Osteoblast (primary cell): Measurements from ENCODE around the gene KCNJ12. TPM values are rescaled to one million over a fixed set of nuclear protein-coding genes. Genes with fewer than 3 reads are reported as not detected.
"Not testable (repeated sequence)": the region's sequence is repeated elsewhere in the genome, so short reads cannot be mapped to it uniquely, and the experiment has no call there.

Experiments
- DNase-seq: peaks from one replicate; pipeline ENCODE4 v3.0.0; 2011; ENCODE audit warnings: low spot score, mixed read lengths; ENCODE audit not compliant: insufficient read length; ENCODE audit errors: missing footprints
- H2AFZ ChIP-seq: 2 replicates; pipeline ENCODE4 v1.6.0; 2011; ENCODE audit warnings: mild to moderate bottlenecking, low read length
- H3K27ac ChIP-seq: 2 replicates; pipeline ENCODE4 v1.5.1; 2011; ENCODE audit warnings: mild to moderate bottlenecking, low read depth, low read length, moderate library complexity
- H3K27me3 ChIP-seq: 2 replicates; pipeline ENCODE4 v1.6.0; 2012; ENCODE audit warnings: mild to moderate bottlenecking, control low read depth, inconsistent platforms, low read length, moderate library complexity; ENCODE audit not compliant: insufficient read depth
- H3K36me3 ChIP-seq: 2 replicates; pipeline ENCODE4 v1.5.1; 2011; ENCODE audit warnings: mild to moderate bottlenecking, low read length, control low read depth, moderate library complexity; ENCODE audit not compliant: insufficient read depth
- H3K4me1 ChIP-seq: 2 replicates; pipeline ENCODE4 v1.5.1; 2011; ENCODE audit warnings: mild to moderate bottlenecking, low read length, control low read depth, moderate library complexity; ENCODE audit not compliant: insufficient read depth
- H3K4me2 ChIP-seq: 2 replicates; pipeline ENCODE4 v1.6.0; 2011; ENCODE audit warnings: mild to moderate bottlenecking, low read length; ENCODE audit not compliant: insufficient read depth
- H3K4me3 ChIP-seq: fragments of 200-600 bp; sonication (generic); 3 replicates; pipeline ENCODE4 v1.5.1; 2012; ENCODE audit warnings: mild to moderate bottlenecking, low read length, inconsistent platforms; ENCODE audit not compliant: insufficient read depth
- H3K79me2 ChIP-seq: 2 replicates; pipeline ENCODE4 v1.6.0; 2012; ENCODE audit warnings: mild to moderate bottlenecking, low read length, control low read depth, inconsistent platforms; ENCODE audit not compliant: insufficient read depth
- H3K9me3 ChIP-seq: 2 replicates; pipeline ENCODE4 v1.5.1; 2011; ENCODE audit warnings: low read depth, low read length, control low read depth
- H4K20me1 ChIP-seq: 2 replicates; pipeline ENCODE4 v1.6.0; 2012; ENCODE audit warnings: mild to moderate bottlenecking, low read length, control low read depth; ENCODE audit not compliant: insufficient read depth
- total RNA-seq: library from RNA; depleted of rRNA; stranded (reverse); fragments of >200 nt; gene quantifications from 2 replicates; pipeline ENCODE4 v1.2.3, GENCODE V29; 2012

The KCNJ12 gene
- total RNA-seq, 1 donor, result under 0.01 TPM

- not testable (repeated sequence) for H3K36me3 ChIP-seq, H3K4me1 ChIP-seq, H3K79me2 ChIP-seq, H3K4me3 ChIP-seq, H3K27me3 ChIP-seq, H2AFZ ChIP-seq, H3K9me3 ChIP-seq, H3K4me2 ChIP-seq, DNase-seq, H3K27ac ChIP-seq, H4K20me1 ChIP-seq
Measured at GRCh38 chr17:21433971-21434370, 57.8 kb downstream of the KCNJ12 start.

GRCh38 chr17:21434976-21435375 lies 58.8 kb downstream of the KCNJ12 start:
- not testable (repeated sequence) for H4K20me1 ChIP-seq, H3K27ac ChIP-seq, H3K79me2 ChIP-seq, H3K4me2 ChIP-seq, H3K27me3 ChIP-seq, H3K4me3 ChIP-seq, H2AFZ ChIP-seq, H3K36me3 ChIP-seq, H3K4me1 ChIP-seq, DNase-seq, H3K9me3 ChIP-seq

- not testable (repeated sequence) for H2AFZ ChIP-seq, H3K79me2 ChIP-seq, H3K4me1 ChIP-seq, DNase-seq, H3K4me2 ChIP-seq, H3K27me3 ChIP-seq, H3K27ac ChIP-seq, H3K4me3 ChIP-seq, H4K20me1 ChIP-seq, H3K36me3 ChIP-seq, H3K9me3 ChIP-seq
Measured at GRCh38 chr17:21436481-21436880, 60.3 kb downstream of the KCNJ12 start.

GRCh38 chr17:21436883-21437836 lies 61.0 kb downstream of the KCNJ12 start:
- H3K27me3 ChIP-seq, H3K4me3 ChIP-seq, H4K20me1 ChIP-seq, H2AFZ ChIP-seq, H3K79me2 ChIP-seq, H3K9me3 ChIP-seq, H3K36me3 ChIP-seq, H3K27ac ChIP-seq, H3K4me2 ChIP-seq, H3K4me1 ChIP-seq, DNase-seq: not testable (repeated sequence)

GRCh38 chr17:21438316-21439014 lies 62.3 kb downstream of the KCNJ12 start:
- DNase-seq, H4K20me1 ChIP-seq: not testable (repeated sequence)

GRCh38 chr17:21439015-21439336 lies 62.8 kb downstream of the KCNJ12 start:
- H3K79me2 ChIP-seq, H3K9me3 ChIP-seq, H2AFZ ChIP-seq, H3K4me2 ChIP-seq, H3K36me3 ChIP-seq, H3K4me3 ChIP-seq, DNase-seq, H3K4me1 ChIP-seq, H3K27ac ChIP-seq, H4K20me1 ChIP-seq, H3K27me3 ChIP-seq: not testable (repeated sequence)

More at GRCh38 chr17:21438316-21439014, 62.3 kb downstream of the KCNJ12 start:
- not testable (repeated sequence) for H2AFZ ChIP-seq, H3K4me2 ChIP-seq, H3K79me2 ChIP-seq, H3K4me1 ChIP-seq, H3K4me3 ChIP-seq, H3K27ac ChIP-seq, H3K9me3 ChIP-seq, H3K27me3 ChIP-seq, H3K36me3 ChIP-seq
